Spinal cord (tissue), 10 donors: Measurements from ENCODE around the gene CABCOCO1. TPM values are rescaled to one million over a fixed set of nuclear protein-coding genes. Genes with fewer than 3 reads are reported as not detected.
A peak's percentile ranks its signal among the peaks of the same experiment; 100 is the strongest.

Experiments
- DNase-seq, 6 donors: peaks; one replicate each; pipeline versions ENCODE4 v3.0.0 to v3.0.0-alpha.2; 2013 to 2015; ENCODE audit warnings: low spot score in 6 of 6, low read depth in 4 of 6
- H3K27ac ChIP-seq: one replicate; pipeline ENCODE4 v1.5.1; 2013; ENCODE audit warnings: low read depth, low read length, control low read depth
- H3K27me3 ChIP-seq: one replicate; pipeline ENCODE4 v1.6.1; 2013; ENCODE audit warnings: low read length; ENCODE audit not compliant: control insufficient read depth, insufficient read depth
- H3K36me3 ChIP-seq: one replicate; pipeline ENCODE4 v1.6.1; 2013; ENCODE audit warnings: low read length; ENCODE audit not compliant: control insufficient read depth, insufficient read depth
- H3K4me1 ChIP-seq: one replicate; pipeline ENCODE4 v1.6.1; 2013; ENCODE audit warnings: low read length; ENCODE audit not compliant: control insufficient read depth, insufficient read depth
- H3K4me3 ChIP-seq: one replicate; pipeline ENCODE4 v1.5.1; 2013; ENCODE audit warnings: low read depth, low read length, control low read depth
- H3K9me3 ChIP-seq: one replicate; pipeline ENCODE4 v1.6.1; 2013; ENCODE audit warnings: low read length; ENCODE audit not compliant: control insufficient read depth, insufficient read depth
- WGBS: methylation state at CpG from one replicate; pipeline ENCODE4 v1.1.5; 2013; ENCODE audit warnings: missing lambda C conversion rate; ENCODE audit not compliant: insufficient coverage; 5-methylcytosine and 5-hydroxymethylcytosine counted together
- long read RNA-seq, 4 donors: transcript quantifications; one replicate each; lab custom pipeline, GENCODE V29; 2026
- polyA plus RNA-seq, 2 donors: library from polyadenylated mRNA; unstranded; fragments of 120-200 nt; gene quantifications; one replicate each; pipeline ENCODE4 v1.2.1, GENCODE V29; 2013; ENCODE audit not compliant: insufficient read length in 2 of 2
- total RNA-seq, 2 donors: library from RNA; depleted of rRNA in 1 of 2; stranded (reverse); fragments of 120-200 nt in 1 of 2; fragments of >200 nt in 1 of 2; gene quantifications; one replicate each; pipeline versions ENCODE4 v1.2.3 to v1.2.4, GENCODE V29; 2013 to 2014
- donor health status: healthy.

CABCOCO1 gene
- 1 to 10 TPM; 6.2 to 6.6 TPM for total RNA-seq
- polyA plus RNA-seq = 1 to 10 TPM; 4.7 to 6.9 TPM
- long read RNA-seq, donor 1 = 0 reads
- long read RNA-seq, donor 2, partial matches to known transcripts = 0 of 1 reads
- long read RNA-seq, donor 2, other reads (novel, unspliced or antisense) = 0 of 1 reads
- long read RNA-seq, donor 3 = 0 reads
- long read RNA-seq, donor 4 = 0 reads

GRCh38 chr10:61662794-61663259 lies at the start of gene CABCOCO1:
Gene CABCOCO1, plus strand, starts transcription at chr10:61662929. Its CDS starts 44 bp downstream, at chr10:61662973.
- peak within 1 kb of the TSS; percentile 81 for H3K4me3 ChIP-seq
- peak within 1 kb of the TSS; percentile 57 for H3K27ac ChIP-seq
- WGBS = 1% methylated on average over 51 of the region's 51 CpGs
- peak in 5 of 6 donors; percentile 56 to 90 (median 63) for DNase-seq
- no peaks in the 10 kb centered on the region for H3K27me3 ChIP-seq
- peaks cover 3% of the 10 kb centered on the region for H3K4me1 ChIP-seq
- H3K36me3 ChIP-seq = no peaks in the 10 kb centered on the region
- H3K9me3 ChIP-seq = no peaks in the 10 kb centered on the region

- peak in 1 of 6 donors; percentile 35 for DNase-seq
- WGBS = no CpG with 5 or more reads among the region's 2 CpGs
- H3K27ac ChIP-seq = no peak overlapping the region
- H3K4me1 ChIP-seq = no peaks in the 10 kb centered on the region
- no peaks in the 10 kb centered on the region for H3K27me3 ChIP-seq
- no peak overlapping the region for H3K4me3 ChIP-seq
- H3K9me3 ChIP-seq = no peaks in the 10 kb centered on the region
- no peaks in the 10 kb centered on the region for H3K36me3 ChIP-seq
These were observed 49.1 kb upstream of the CABCOCO1 start for GRCh38 chr10:61613665-61614064.

GRCh38 chr10:61616611-61617010 lies 46.1 kb upstream of the CABCOCO1 start:
- H3K36me3 ChIP-seq = no peaks in the 10 kb centered on the region
- no peaks in the 10 kb centered on the region for H3K9me3 ChIP-seq
- no peak overlapping the region for H3K27ac ChIP-seq
- 100% methylated on average over 1 of the region's 4 CpGs for WGBS
- no peaks in the 10 kb centered on the region for H3K4me1 ChIP-seq
- H3K27me3 ChIP-seq = no peaks in the 10 kb centered on the region
- no peak overlapping the region for H3K4me3 ChIP-seq
- DNase-seq = peak in 1 of 6 donors; percentile 31

GRCh38 chr10:61617180-61617579 lies 45.5 kb upstream of the CABCOCO1 start:
- no peak for DNase-seq
- Histone ChIP-seq H3K9me3 (no peaks in the 10 kb centered on the region), H3K36me3 (no peaks in the 10 kb centered on the region), H3K4me3 (no peak overlapping the region), H3K27me3 (no peaks in the 10 kb centered on the region), H3K4me1 (no peaks in the 10 kb centered on the region), H3K27ac (no peak overlapping the region)

GRCh38 chr10:61617586-61617985 lies 45.1 kb upstream of the CABCOCO1 start:
- no peak overlapping the region for H3K4me3 ChIP-seq
- H3K9me3 ChIP-seq = no peaks in the 10 kb centered on the region
- no peaks in the 10 kb centered on the region for H3K4me1 ChIP-seq
- no peaks in the 10 kb centered on the region for H3K27me3 ChIP-seq
- H3K27ac ChIP-seq = no peak overlapping the region
- WGBS = no CpG with 5 or more reads among the region's 5 CpGs
- no peak for DNase-seq
- no peaks in the 10 kb centered on the region for H3K36me3 ChIP-seq

- Histone ChIP-seq H3K4me1 (no peaks in the 10 kb centered on the region), H3K4me3 (no peak overlapping the region), H3K27ac (no peak overlapping the region), H3K36me3 (no peaks in the 10 kb centered on the region), H3K27me3 (no peaks in the 10 kb centered on the region), H3K9me3 (no peaks in the 10 kb centered on the region)
- WGBS = no CpG with 5 or more reads among the region's 2 CpGs
- DNase-seq = peak in 1 of 6 donors; percentile 47
These were observed 44.3 kb upstream of the CABCOCO1 start for GRCh38 chr10:61618388-61618961.

- no peak for DNase-seq
- H3K4me1 ChIP-seq = peaks cover 3% of the 10 kb centered on the region
These were observed 42.2 kb upstream of the CABCOCO1 start for GRCh38 chr10:61620506-61620905.

GRCh38 chr10:61621605-61622051 lies 41.1 kb upstream of the CABCOCO1 start:
- DNase-seq = peak in 2 of 6 donors; percentile 31 to 57

More at GRCh38 chr10:61620506-61620905, 42.2 kb upstream of the CABCOCO1 start:
- no peak overlapping the region for H3K4me3 ChIP-seq
- no peaks in the 10 kb centered on the region for H3K27me3 ChIP-seq
- H3K27ac ChIP-seq = no peak overlapping the region
- H3K36me3 ChIP-seq = no peaks in the 10 kb centered on the region
- no peaks in the 10 kb centered on the region for H3K9me3 ChIP-seq

GRCh38 chr10:61623161-61623560 lies 39.6 kb upstream of the CABCOCO1 start:
- WGBS = no CpG with 5 or more reads among the region's 4 CpGs
- Histone ChIP-seq H3K36me3 (no peaks in the 10 kb centered on the region), H3K9me3 (no peaks in the 10 kb centered on the region), H3K4me1 (peaks cover 3% of the 10 kb centered on the region), H3K27ac (peak overlapping the region; percentile 78), H3K27me3 (no peaks in the 10 kb centered on the region), H3K4me3 (no peak overlapping the region)
- peak in 2 of 6 donors; percentile 67 to 77 for DNase-seq

More at GRCh38 chr10:61621605-61622051, 41.1 kb upstream of the CABCOCO1 start:
- Histone ChIP-seq H3K27ac (no peak overlapping the region), H3K9me3 (no peaks in the 10 kb centered on the region), H3K4me3 (no peak overlapping the region), H3K36me3 (no peaks in the 10 kb centered on the region), H3K4me1 (peaks cover 3% of the 10 kb centered on the region), H3K27me3 (no peaks in the 10 kb centered on the region)
- WGBS = 16% methylated on average over 8 of the region's 10 CpGs

GRCh38 chr10:61626209-61626608 lies 36.5 kb upstream of the CABCOCO1 start:
- H3K27me3 ChIP-seq = no peaks in the 10 kb centered on the region
- peaks cover 3% of the 10 kb centered on the region for H3K4me1 ChIP-seq
- no CpG with 5 or more reads among the region's 2 CpGs for WGBS
- DNase-seq = no peak
- no peaks in the 10 kb centered on the region for H3K9me3 ChIP-seq
- no peaks in the 10 kb centered on the region for H3K36me3 ChIP-seq
- H3K27ac ChIP-seq = no peak overlapping the region
- no peak overlapping the region for H3K4me3 ChIP-seq
